ENCODE measurements around the gene CD83.

GRCh38 chr6:14153228-14153627 is 35.7 kb downstream of the CD83 start:
- TF ChIP-seq CBX8 (IDR thresholded peaks at IDR 0.05; ENCODE audit: borderline replicate concordance, low read depth, low read length) (no peak), KDM5A (IDR thresholded peaks at IDR 0.05; ENCODE audit: low read length) (no peak), CTCF (IDR thresholded peaks at IDR 0.05; ENCODE audit: control extremely low read depth in 1 of 3, insufficient read depth in 1 of 3, low read depth in 1 of 3, low read length in 3 of 3) (no peak), CTBP2 (IDR thresholded peaks at IDR 0.05; ENCODE audit: borderline replicate concordance, insufficient read depth, insufficient read length, low read length) (no peak), SIN3A (conservative IDR thresholded peaks at IDR 0.05 in 1 of 2, IDR thresholded peaks at IDR 0.05 in 1 of 2; ENCODE audit: low read depth in 1 of 2, low read length in 2 of 2) (no peak)
